ENCODE data around the gene SPX. TPM values are rescaled to one million over a fixed set of nuclear protein-coding genes. Genes with fewer than 3 reads are reported as not detected.

The SPX gene
- total and polyA plus RNA-seq, 2 of the 8 experiments (the other 6 are each of a cell fraction or from before 2014, with no cell fraction given) = 1.2 to 1.3 TPM

DNA sequence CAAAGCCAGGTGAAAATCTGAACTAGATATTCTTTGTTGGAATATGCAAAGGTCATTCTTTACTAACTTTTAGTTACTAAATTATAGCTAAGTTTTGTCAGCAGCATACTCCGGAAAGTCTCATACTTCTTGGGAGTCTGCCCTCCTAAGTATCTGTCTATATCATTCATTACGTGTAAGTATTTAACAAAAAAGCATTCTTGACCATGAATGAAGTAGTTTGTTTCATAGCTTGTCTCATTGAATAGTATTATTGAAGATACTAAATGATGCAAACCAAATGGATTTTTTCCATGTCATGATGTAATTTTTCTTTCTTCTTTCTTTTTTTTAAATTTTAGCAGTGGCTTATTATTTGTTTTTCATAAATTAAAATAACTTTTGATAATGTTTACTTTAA lies 9.8 kb upstream of the SPX start (continued):
- TF ChIP-seq BCL11A (IDR thresholded peaks at IDR 0.05; ENCODE audit: low read depth in 2 of 2, low read length in 2 of 2) (no peak), SIN3A (conservative IDR thresholded peaks at IDR 0.05 in 1 of 2, IDR thresholded peaks at IDR 0.05 in 1 of 2; ENCODE audit: low read depth in 1 of 2, low read length in 2 of 2) (no peak), SUZ12 (IDR thresholded peaks at IDR 0.05; ENCODE audit: low read length) (no peak), SIRT6 (IDR thresholded peaks at IDR 0.05; ENCODE audit: low read length) (no peak), EP300 (IDR thresholded peaks at IDR 0.05; ENCODE audit: borderline replicate concordance in 1 of 2, low read depth in 2 of 2, low read length in 2 of 2) (no peak), RXRA (IDR thresholded peaks at IDR 0.05; ENCODE audit: insufficient read depth, low read depth, low read length) (no peak)

Measured in H1 (cell line).